HEK293T (cell line): Measurements from ENCODE around the gene VWA3B.

Source experiments
- CTCF ChIA-PET: fragments of 350-600 bp; formaldehyde crosslinking; extraction: SDS; loops from one replicate; lab custom pipeline; 2021; ENCODE audit warnings: antibody characterized with exemption, inconsistent platforms; lab: Yijun Ruan, JAX
- POLR2A ChIA-PET: fragments of 350-600 bp; formaldehyde crosslinking; extraction: SDS; loops from one replicate; lab custom pipeline; 2020; ENCODE audit warnings: antibody characterized with exemption, inconsistent platforms; lab: Yijun Ruan, JAX
- DNase-seq: peaks from one replicate; pipeline ENCODE4 v3.0.0; 2012; ENCODE audit warnings: mixed read lengths; ENCODE audit errors: extremely low spot score
- ARNT ChIP-seq: fragments of 450-650 bp; IDR thresholded peaks from 2 replicates; pipeline ENCODE4 v1.6.1; 2017; ENCODE audit warnings: mild to moderate bottlenecking
- BHLHE40 ChIP-seq: fragments of 450-650 bp; IDR thresholded peaks from 2 replicates; pipeline ENCODE4 v1.6.1; 2016; ENCODE audit warnings: mild to moderate bottlenecking, moderate library complexity, borderline replicate concordance
- CTBP1 ChIP-seq: fragments of 450-650 bp; IDR thresholded peaks from 2 replicates; pipeline ENCODE4 v1.6.1; 2016; ENCODE audit warnings: borderline replicate concordance
- ELF4 ChIP-seq: fragments of 450-650 bp; IDR thresholded peaks from 2 replicates; pipeline ENCODE4 v1.6.1; 2017; ENCODE audit warnings: antibody characterized with exemption
- FOXA1 ChIP-seq: fragments of 450-650 bp; IDR thresholded peaks from 2 replicates; pipeline ENCODE4 v1.6.1; 2016; ENCODE audit warnings: mild to moderate bottlenecking
- FOXK2 ChIP-seq: fragments of 450-650 bp; IDR thresholded peaks from 2 replicates; pipeline ENCODE4 v1.6.1; 2016; ENCODE audit warnings: mild to moderate bottlenecking
- FOXM1 ChIP-seq: fragments of 450-650 bp; IDR thresholded peaks from 2 replicates; pipeline ENCODE4 v1.6.1; 2017; ENCODE audit warnings: mild to moderate bottlenecking, borderline replicate concordance
- HDGF ChIP-seq: fragments of 450-650 bp; IDR thresholded peaks from 2 replicates; pipeline ENCODE4 v1.6.1; 2017; ENCODE audit warnings: antibody characterized with exemption, borderline replicate concordance
- L3MBTL2 ChIP-seq: fragments of 450-650 bp; conservative IDR thresholded peaks from 2 replicates; pipeline ENCODE4 v1.6.1; 2016; ENCODE audit warnings: mild to moderate bottlenecking
- LEF1 ChIP-seq: fragments of 450-650 bp; IDR thresholded peaks from 2 replicates; pipeline ENCODE4 v1.6.1; 2017; ENCODE audit warnings: mild to moderate bottlenecking, borderline replicate concordance
- NFRKB ChIP-seq: fragments of 450-650 bp; IDR thresholded peaks from 2 replicates; pipeline ENCODE4 v1.6.1; 2016; ENCODE audit warnings: mild to moderate bottlenecking, moderate library complexity
- PKNOX1 ChIP-seq: fragments of 450-650 bp; IDR thresholded peaks from 2 replicates; pipeline ENCODE4 v1.6.1; 2016
- SP1 ChIP-seq: fragments of 450-650 bp; IDR thresholded peaks from 2 replicates; pipeline ENCODE4 v1.6.1; 2017
- SUZ12 ChIP-seq: fragments of 450-650 bp; IDR thresholded peaks from 2 replicates; pipeline ENCODE4 v1.6.1; 2016; ENCODE audit warnings: mild to moderate bottlenecking
- TARDBP ChIP-seq: fragments of 450-650 bp; IDR thresholded peaks from 2 replicates; pipeline ENCODE4 v1.6.1; 2016
- ZNF384 ChIP-seq: fragments of 450-650 bp; IDR thresholded peaks from 2 replicates; pipeline ENCODE4 v1.6.1; 2016

Gene VWA3B

DNA sequence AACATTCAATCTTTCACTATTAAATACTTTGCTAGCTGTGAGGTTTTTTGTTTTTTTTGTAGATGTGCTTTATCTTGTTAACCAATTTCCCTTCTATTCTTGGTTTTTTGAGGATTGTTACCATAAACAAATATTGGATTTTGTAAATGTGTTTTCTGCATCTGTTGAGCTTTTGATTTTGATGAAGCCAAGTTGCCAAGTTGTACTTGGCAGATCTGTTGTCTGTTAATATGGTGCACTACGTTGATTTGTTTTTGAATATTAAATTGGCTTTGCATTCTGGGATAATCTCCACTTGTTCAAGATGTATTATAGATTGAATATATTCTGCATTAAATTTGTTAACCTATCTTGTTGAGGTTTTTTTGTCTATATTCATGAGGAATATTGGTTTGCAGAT, 114.6 kb downstream of the VWA3B start:
- POLR2A ChIA-PET = no interaction called here
- CTCF ChIA-PET = no interaction called here
- TF ChIP-seq L3MBTL2 = no peak
- no peak for TF ChIP-seq PKNOX1
- no peak for TF ChIP-seq HDGF
- no peak for TF ChIP-seq TARDBP
- no peak for TF ChIP-seq SUZ12
- no peak for TF ChIP-seq FOXK2
- no peak for TF ChIP-seq FOXM1
- no peak for DNase-seq

DNA sequence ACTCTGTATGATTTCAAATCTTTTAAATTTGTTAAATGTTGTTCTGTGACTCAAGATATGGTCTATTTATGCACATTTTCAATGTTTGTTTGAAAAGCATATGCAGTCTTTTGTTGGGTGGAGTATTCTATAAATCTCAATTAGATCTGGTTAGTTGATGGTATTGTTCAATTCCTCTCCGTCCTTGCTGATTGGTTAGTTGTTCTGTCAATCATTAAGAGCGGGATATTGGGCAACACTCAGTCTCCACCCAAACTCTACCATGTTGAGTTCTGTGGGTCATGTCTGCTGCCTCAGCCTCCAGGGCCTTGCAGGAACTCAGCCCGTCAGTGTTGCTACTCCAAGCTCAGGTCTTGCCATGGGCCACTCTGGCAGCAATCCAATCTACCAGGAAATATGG, 118.9 kb downstream of the VWA3B start:
- POLR2A ChIA-PET = no interaction called here
- TF ChIP-seq TARDBP (no peak), ELF4 (no peak), PKNOX1 (peak; percentile 67)
- CTCF ChIA-PET = no interaction called here
- DNase-seq = no peak

- CTCF ChIA-PET = interaction anchor here (0.6 kb wide), 1 partner anchor 1404 kb away, joined by 3 read pairs; no protein-coding TSS in a partner anchor
- DNase-seq = no peak
- no peak for TF ChIP-seq ZNF384
- TF ChIP-seq PKNOX1 = no peak
- TF ChIP-seq SUZ12 = no peak
- POLR2A ChIA-PET = no interaction called here
Observed at GRCh38 chr2:98212092-98213000, 125.4 kb downstream of the VWA3B start.

GRCh38 chr2:98216616-98217015, 129.6 kb downstream of the VWA3B start:
- CTCF ChIA-PET = no interaction called here
- POLR2A ChIA-PET = no interaction called here
- TF ChIP-seq SUZ12 = no peak
- no peak for DNase-seq

GRCh38 chr2:98219152-98219551, 132.2 kb downstream of the VWA3B start:
- TF ChIP-seq ARNT (no peak), HDGF (no peak), L3MBTL2 (no peak), PKNOX1 (no peak), SP1 (no peak), BHLHE40 (no peak), ELF4 (no peak), SUZ12 (no peak), FOXM1 (no peak), ZNF384 (no peak), LEF1 (no peak), FOXA1 (no peak), NFRKB (no peak), TARDBP (no peak), FOXK2 (no peak), CTBP1 (no peak)
- DNase-seq = no peak
- CTCF ChIA-PET = no interaction called here
- POLR2A ChIA-PET = no interaction called here

- POLR2A ChIA-PET = no interaction called here
Observed at GRCh38 chr2:98233941-98234340, 147.0 kb downstream of the VWA3B start.

GRCh38 chr2:98234776-98235175, 147.8 kb downstream of the VWA3B start:
- POLR2A ChIA-PET = interaction anchor here (0.9 kb wide), 1 partner anchor 9 kb away, joined by 3 read pairs; no protein-coding TSS in a partner anchor
- no peak for DNase-seq
- CTCF ChIA-PET = no interaction called here
- TF ChIP-seq SUZ12 (no peak), ELF4 (no peak), ARNT (no peak), FOXK2 (no peak), CTBP1 (no peak), TARDBP (no peak), SP1 (no peak), PKNOX1 (no peak)

More at GRCh38 chr2:98233941-98234340, 147.0 kb downstream of the VWA3B start:
- CTCF ChIA-PET = no interaction called here
- no peak for TF ChIP-seq FOXA1
- TF ChIP-seq CTBP1 = no peak
- no peak for TF ChIP-seq BHLHE40
- TF ChIP-seq SP1 = no peak
- TF ChIP-seq FOXK2 = no peak
- no peak for TF ChIP-seq NFRKB
- DNase-seq = no peak
